Omental fat pad (tissue), 4 donors: Measurements from ENCODE around the gene GJD4. TPM values are rescaled to one million over a fixed set of nuclear protein-coding genes. Genes with fewer than 3 reads are reported as not detected.

Source experiments
- ATAC-seq: fragments of 150-250 bp; one replicate; pipeline ENCODE4 v1.9.1; 2016; ENCODE audit warnings: mild to moderate bottlenecking, moderate library complexity; ENCODE audit not compliant: low FRiP score
- DNase-seq: peaks from one replicate; pipeline ENCODE4 v3.0.0-alpha.2; 2019; ENCODE audit warnings: low spot score
- total RNA-seq, 4 donors: library from RNA; depleted of rRNA; stranded (reverse); fragments of >200 nt; gene quantifications; one replicate each; pipeline ENCODE4 v1.1.0, GENCODE V29; 2016
- TF ChIP-seq, protein P1 (sequence below), 3 donors: fragments of 450-650 bp; IDR thresholded peaks; one replicate each; pipeline ENCODE4 v1.5.1; 2016 to 2017; ENCODE audit warnings: antibody characterized with exemption in 3 of 3, mild to moderate bottlenecking in 3 of 3, moderate library complexity in 2 of 3

GJD4 gene
- total RNA-seq, 4 donors from 2014 or later: not detected

DNA sequence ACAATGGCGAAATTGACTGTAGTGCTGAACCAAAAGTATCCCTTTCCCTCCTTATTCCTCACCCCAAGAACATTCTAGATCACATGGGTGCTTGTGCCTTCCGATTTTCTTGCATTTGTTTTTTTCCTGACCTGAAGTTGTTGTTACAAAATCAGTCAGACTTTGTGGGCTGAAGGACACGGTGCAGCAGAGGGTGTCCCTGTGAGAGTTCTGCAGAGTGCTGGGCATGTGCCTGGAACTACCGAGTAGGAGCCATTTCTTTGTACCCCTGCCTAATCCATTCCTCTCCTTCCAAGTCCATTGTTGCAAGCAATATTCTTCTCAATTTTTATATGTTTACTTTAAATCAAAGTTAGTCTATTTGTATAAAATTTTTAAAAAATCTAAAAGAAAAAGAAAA lies 35.3 kb upstream of the GJD4 start:
- DNase-seq: no peak
- no peak for ATAC-seq
- TF ChIP-seq, protein P1, sequence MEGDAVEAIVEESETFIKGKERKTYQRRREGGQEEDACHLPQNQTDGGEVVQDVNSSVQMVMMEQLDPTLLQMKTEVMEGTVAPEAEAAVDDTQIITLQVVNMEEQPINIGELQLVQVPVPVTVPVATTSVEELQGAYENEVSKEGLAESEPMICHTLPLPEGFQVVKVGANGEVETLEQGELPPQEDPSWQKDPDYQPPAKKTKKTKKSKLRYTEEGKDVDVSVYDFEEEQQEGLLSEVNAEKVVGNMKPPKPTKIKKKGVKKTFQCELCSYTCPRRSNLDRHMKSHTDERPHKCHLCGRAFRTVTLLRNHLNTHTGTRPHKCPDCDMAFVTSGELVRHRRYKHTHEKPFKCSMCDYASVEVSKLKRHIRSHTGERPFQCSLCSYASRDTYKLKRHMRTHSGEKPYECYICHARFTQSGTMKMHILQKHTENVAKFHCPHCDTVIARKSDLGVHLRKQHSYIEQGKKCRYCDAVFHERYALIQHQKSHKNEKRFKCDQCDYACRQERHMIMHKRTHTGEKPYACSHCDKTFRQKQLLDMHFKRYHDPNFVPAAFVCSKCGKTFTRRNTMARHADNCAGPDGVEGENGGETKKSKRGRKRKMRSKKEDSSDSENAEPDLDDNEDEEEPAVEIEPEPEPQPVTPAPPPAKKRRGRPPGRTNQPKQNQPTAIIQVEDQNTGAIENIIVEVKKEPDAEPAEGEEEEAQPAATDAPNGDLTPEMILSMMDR (IDR thresholded peaks at IDR 0.05): no peak

DNA sequence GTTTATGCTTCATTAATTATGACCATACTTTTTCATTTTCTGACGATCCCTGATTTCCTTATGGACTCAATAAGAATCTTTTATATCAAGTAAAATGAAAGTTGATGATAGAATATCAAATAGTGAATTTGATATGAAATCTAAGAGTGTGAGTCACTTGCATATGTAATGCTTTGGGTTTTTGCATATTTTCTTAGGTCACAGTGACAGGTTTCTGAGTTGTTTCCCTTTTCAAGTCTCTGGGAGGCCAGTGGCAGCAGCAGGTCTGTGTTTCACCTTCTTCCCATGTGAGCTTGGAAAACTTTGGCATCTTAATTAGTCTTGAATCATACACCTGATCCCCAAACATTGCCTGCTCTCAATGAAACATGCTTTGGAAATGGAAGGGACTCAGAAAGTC lies 34.7 kb upstream of the GJD4 start:
- TF ChIP-seq, protein P1 (IDR thresholded peaks at IDR 0.05): no peak
- ATAC-seq: no peak
- no peak for DNase-seq

DNA sequence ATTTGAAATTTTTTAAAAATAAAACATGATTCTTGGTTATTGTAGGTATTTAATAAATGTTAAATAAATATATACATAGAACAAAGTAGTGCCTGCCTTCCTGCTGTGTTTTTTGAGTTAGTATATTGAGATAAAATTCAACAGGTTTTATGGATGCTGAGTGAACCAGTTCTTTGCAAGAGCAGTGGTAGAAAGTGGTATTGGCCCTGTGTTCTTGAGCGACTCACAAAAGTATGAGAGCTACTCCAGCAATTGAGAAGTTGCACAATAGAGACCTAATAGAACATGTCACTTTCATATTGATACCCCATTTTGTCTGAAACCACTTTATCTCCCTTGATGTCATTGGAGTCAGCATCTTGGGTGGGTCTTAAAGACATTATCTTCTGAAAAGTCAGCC lies 32.6 kb upstream of the GJD4 start:
- DNase-seq: no peak
- ATAC-seq: no peak
- TF ChIP-seq, protein P1 (IDR thresholded peaks at IDR 0.05): no peak

DNA sequence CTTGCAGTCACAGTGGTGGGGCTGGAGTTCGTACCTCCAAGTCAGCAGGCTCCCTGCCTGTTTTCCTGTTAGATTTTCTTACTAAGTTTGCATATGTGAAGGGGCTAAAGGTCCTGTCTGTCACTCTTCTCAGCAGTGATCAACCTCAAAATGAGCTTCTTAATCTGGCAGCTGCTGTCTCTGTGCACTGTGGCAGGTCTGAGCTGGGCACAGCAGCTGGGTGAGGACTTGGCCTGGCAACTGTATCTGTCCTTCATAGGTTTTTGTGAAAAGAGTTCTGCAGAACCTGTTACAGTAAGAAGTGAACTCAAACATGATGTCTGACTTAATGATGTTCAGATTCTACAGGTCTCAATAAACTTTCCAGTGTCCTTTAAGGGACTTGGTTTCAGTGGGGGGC lies 31.3 kb upstream of the GJD4 start:
- TF ChIP-seq, protein P1 (IDR thresholded peaks at IDR 0.05): no peak
- DNase-seq (no peak), ATAC-seq (no peak)

DNA sequence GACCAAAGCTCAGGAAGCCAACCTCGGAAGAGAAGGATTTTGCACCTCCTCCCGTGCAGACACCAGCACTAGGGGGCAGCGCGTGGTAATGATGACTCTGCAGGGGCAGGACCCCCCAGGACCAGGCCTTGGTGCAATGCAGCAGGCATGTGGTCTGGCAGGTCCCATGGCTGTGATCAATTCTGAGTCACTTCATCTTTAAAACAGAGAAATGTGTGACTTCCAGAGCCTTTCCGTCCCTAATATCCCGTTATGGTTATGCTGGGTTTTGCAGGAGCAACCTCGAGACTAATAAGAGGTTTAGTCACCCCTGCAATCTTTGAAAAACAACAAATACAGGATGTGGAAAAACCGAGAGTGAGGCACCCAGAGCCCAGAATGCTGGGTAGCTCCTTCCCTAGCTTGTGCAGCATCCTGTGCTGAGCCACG lies 30.2 kb upstream of the GJD4 start:
- TF ChIP-seq, protein P1 (IDR thresholded peaks at IDR 0.05): no peak
- no peak for ATAC-seq
- no peak for DNase-seq

DNA sequence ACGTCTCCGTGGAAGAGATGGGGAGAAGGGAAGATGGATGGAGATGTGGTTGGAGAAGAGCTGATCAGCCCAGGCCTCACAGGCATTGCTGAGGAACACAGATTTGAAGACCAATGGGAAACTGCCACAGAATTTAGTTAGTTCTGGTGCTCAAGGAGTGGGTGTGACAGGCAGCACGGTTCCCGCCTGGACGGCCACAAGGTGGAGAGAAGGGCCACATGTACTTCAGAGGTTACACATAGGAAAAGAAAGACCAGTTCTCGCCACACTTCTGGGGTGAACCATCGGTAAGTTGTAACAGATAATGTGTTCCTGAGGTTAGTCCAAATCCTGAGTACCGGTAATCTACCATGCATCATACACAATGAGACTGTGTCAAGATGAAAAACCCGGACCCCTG lies 29.5 kb upstream of the GJD4 start:
- TF ChIP-seq, protein P1 (IDR thresholded peaks at IDR 0.05): no peak
- no peak for DNase-seq
- no peak for ATAC-seq

DNA sequence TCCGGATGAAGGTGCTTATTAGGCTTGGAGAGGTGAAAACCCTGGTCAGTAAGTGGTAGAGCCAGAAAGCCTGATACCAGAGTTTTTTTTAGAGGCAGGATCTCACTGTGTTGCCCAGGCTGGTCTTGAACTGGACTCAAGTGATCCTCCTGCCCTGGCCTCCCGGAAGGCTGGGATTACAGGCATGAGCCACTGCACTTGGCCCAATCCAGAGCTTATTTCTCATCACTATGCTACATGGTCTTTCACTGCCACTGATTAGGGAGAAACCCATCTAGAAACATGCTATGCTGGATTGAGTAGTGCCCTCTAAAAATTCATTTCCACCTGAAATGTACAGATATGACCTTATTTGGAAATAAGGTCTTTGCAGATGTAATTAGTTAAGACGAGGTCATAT lies 28.4 kb upstream of the GJD4 start:
- ATAC-seq (no peak), DNase-seq (no peak)
- TF ChIP-seq, protein P1 (IDR thresholded peaks at IDR 0.05): no peak
